ENCODE data around the gene KIF24. TPM values are rescaled to one million over a fixed set of nuclear protein-coding genes. Genes with fewer than 3 reads are reported as not detected.

KIF24 gene
- total and polyA plus RNA-seq, 2 experiments from 2014 or later, result 0.71 to 1.3 TPM

GRCh38 chr9:34291023-34291422, 38.0 kb downstream of the KIF24 start:
- DNase-seq (ENCODE audit: low spot score), result no peak
- H3K4me2 ChIP-seq, result no peak overlapping the region
- H3K4me3 ChIP-seq, result no peak overlapping the region
- H2AFZ ChIP-seq, result no peak overlapping the region
- H3K36me3 ChIP-seq (replicated peaks; ENCODE audit: insufficient read depth, low read depth), result no peaks in the 10 kb centered on the region
- H4K20me1 ChIP-seq (ENCODE audit: insufficient read depth, poor library complexity, severe bottlenecking), result no peaks in the 10 kb centered on the region
- no peaks in the 10 kb centered on the region for H3K4me1 ChIP-seq (ENCODE audit: insufficient read depth)
- no peaks in the 10 kb centered on the region for H3K79me2 ChIP-seq
- WGBS (ENCODE audit: low lambda C conversion rate, missing lambda C conversion rate), result 97% methylated on average over 2 of the region's 2 CpGs
- no peaks in the 10 kb centered on the region for H3K9me2 ChIP-seq (replicated peaks; ENCODE audit: insufficient read depth)
- no peak for TF ChIP-seq EZH2 (IDR thresholded peaks at IDR 0.05; ENCODE audit: borderline replicate concordance)
- TF ChIP-seq CTCF (IDR thresholded peaks at IDR 0.05; ENCODE audit: poor library complexity), result no peak
- no peak for TF ChIP-seq EZH2phosphoT487 (IDR thresholded peaks at IDR 0.05; ENCODE audit: low read depth, severe bottlenecking, unreplicated experiment)
- no peaks in the 10 kb centered on the region for H3K9me3 ChIP-seq (ENCODE audit: low read depth)
- no peak overlapping the region for H3K27ac ChIP-seq
- no peaks in the 10 kb centered on the region for H3K27me3 ChIP-seq

- H3K4me1 ChIP-seq (ENCODE audit: insufficient read depth), result no peaks in the 10 kb centered on the region
Observed at GRCh38 chr9:34289159-34289558, 39.9 kb downstream of the KIF24 start.

GRCh38 chr9:34282096-34282495, 47.0 kb downstream of the KIF24 start:
- H3K36me3 ChIP-seq (replicated peaks; ENCODE audit: insufficient read depth, low read depth), result no peaks in the 10 kb centered on the region
- TF ChIP-seq EZH2 (IDR thresholded peaks at IDR 0.05; ENCODE audit: borderline replicate concordance), result no peak
- TF ChIP-seq EZH2phosphoT487 (IDR thresholded peaks at IDR 0.05; ENCODE audit: low read depth, severe bottlenecking, unreplicated experiment), result no peak
- TF ChIP-seq CTCF (IDR thresholded peaks at IDR 0.05; ENCODE audit: poor library complexity), result no peak
- H3K79me2 ChIP-seq, result no peaks in the 10 kb centered on the region
- H3K27me3 ChIP-seq, result no peaks in the 10 kb centered on the region
- H3K4me2 ChIP-seq, result no peak overlapping the region
- H3K4me1 ChIP-seq (ENCODE audit: insufficient read depth), result no peaks in the 10 kb centered on the region
- WGBS (ENCODE audit: low lambda C conversion rate, missing lambda C conversion rate), result 79% methylated on average over 1 of the region's 1 CpG
- H3K4me3 ChIP-seq, result no peak overlapping the region
- no peaks in the 10 kb centered on the region for H4K20me1 ChIP-seq (ENCODE audit: insufficient read depth, poor library complexity, severe bottlenecking)
- no peak for DNase-seq (ENCODE audit: low spot score)
- H3K9me2 ChIP-seq (replicated peaks; ENCODE audit: insufficient read depth), result no peaks in the 10 kb centered on the region
- no peak overlapping the region for H2AFZ ChIP-seq
- H3K27ac ChIP-seq, result no peak overlapping the region
- no peaks in the 10 kb centered on the region for H3K9me3 ChIP-seq (ENCODE audit: low read depth)

More at GRCh38 chr9:34289159-34289558, 39.9 kb downstream of the KIF24 start:
- Histone ChIP-seq H3K9me2 (replicated peaks; ENCODE audit: insufficient read depth) (no peaks in the 10 kb centered on the region), H3K79me2 (no peaks in the 10 kb centered on the region), H3K27ac (no peak overlapping the region), H4K20me1 (ENCODE audit: insufficient read depth, poor library complexity, severe bottlenecking) (no peaks in the 10 kb centered on the region), H3K4me3 (no peak overlapping the region), H3K9me3 (ENCODE audit: low read depth) (no peaks in the 10 kb centered on the region), H3K4me2 (no peak overlapping the region), H3K36me3 (replicated peaks; ENCODE audit: insufficient read depth, low read depth) (no peaks in the 10 kb centered on the region), H2AFZ (no peak overlapping the region), H3K27me3 (no peaks in the 10 kb centered on the region)
- DNase-seq (ENCODE audit: low spot score), result no peak
- 100% methylated on average over 2 of the region's 2 CpGs for WGBS (ENCODE audit: low lambda C conversion rate, missing lambda C conversion rate)
- TF ChIP-seq EZH2phosphoT487 (IDR thresholded peaks at IDR 0.05; ENCODE audit: low read depth, severe bottlenecking, unreplicated experiment) (no peak), EZH2 (IDR thresholded peaks at IDR 0.05; ENCODE audit: borderline replicate concordance) (no peak), CTCF (IDR thresholded peaks at IDR 0.05; ENCODE audit: poor library complexity) (no peak)

DNA sequence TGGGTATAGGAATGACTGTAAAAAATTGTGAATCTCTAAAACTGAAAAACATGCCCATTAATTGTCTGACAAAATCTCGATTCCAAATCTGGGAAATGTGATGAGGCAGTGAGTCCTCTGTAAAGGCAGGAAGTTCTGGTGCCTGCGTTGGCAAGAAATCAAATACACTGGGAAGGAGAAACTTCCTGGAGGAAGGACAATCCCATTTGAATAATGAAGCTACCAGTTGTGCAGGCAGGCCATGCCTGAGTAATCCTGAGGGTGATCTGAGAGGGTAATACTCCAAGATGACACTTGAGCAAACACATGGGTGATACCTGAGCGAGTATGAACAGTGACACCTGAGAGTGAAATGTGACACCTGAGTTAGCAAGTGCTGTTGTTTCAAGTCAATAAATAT, 49.7 kb downstream of the KIF24 start:
- no peaks in the 10 kb centered on the region for H3K9me3 ChIP-seq (ENCODE audit: low read depth)
- no peak overlapping the region for H3K4me2 ChIP-seq
- H3K9me2 ChIP-seq (replicated peaks; ENCODE audit: insufficient read depth), result no peaks in the 10 kb centered on the region
- TF ChIP-seq EZH2 (IDR thresholded peaks at IDR 0.05; ENCODE audit: borderline replicate concordance), result no peak
- no peak for TF ChIP-seq EZH2phosphoT487 (IDR thresholded peaks at IDR 0.05; ENCODE audit: low read depth, severe bottlenecking, unreplicated experiment)
- no peak for TF ChIP-seq CTCF (IDR thresholded peaks at IDR 0.05; ENCODE audit: poor library complexity)
- H4K20me1 ChIP-seq (ENCODE audit: insufficient read depth, poor library complexity, severe bottlenecking), result no peaks in the 10 kb centered on the region
- H3K4me3 ChIP-seq, result no peak overlapping the region
- no peaks in the 10 kb centered on the region for H3K27me3 ChIP-seq
- H2AFZ ChIP-seq, result no peak overlapping the region
- no peaks in the 10 kb centered on the region for H3K36me3 ChIP-seq (replicated peaks; ENCODE audit: insufficient read depth, low read depth)
- WGBS (ENCODE audit: low lambda C conversion rate, missing lambda C conversion rate), result 91% methylated on average over 3 of the region's 3 CpGs
- no peak overlapping the region for H3K27ac ChIP-seq
- H3K4me1 ChIP-seq (ENCODE audit: insufficient read depth), result no peaks in the 10 kb centered on the region
- no peaks in the 10 kb centered on the region for H3K79me2 ChIP-seq
- no peak for DNase-seq (ENCODE audit: low spot score)
